Measurements from ENCODE around the gene RDH11.
"Not testable (repeated sequence)": the region's sequence is repeated elsewhere in the genome, so short reads cannot be mapped to it uniquely, and the experiment has no call there.

Gene RDH11

GRCh38 chr14:67704484-67705089, 9.0 kb upstream of the RDH11 start:
- DNase-seq (ENCODE audit: low read depth) = no peak

- no peak for DNase-seq (ENCODE audit: low read depth)
These were observed 8.4 kb upstream of the RDH11 start for GRCh38 chr14:67703997-67704396.

DNA sequence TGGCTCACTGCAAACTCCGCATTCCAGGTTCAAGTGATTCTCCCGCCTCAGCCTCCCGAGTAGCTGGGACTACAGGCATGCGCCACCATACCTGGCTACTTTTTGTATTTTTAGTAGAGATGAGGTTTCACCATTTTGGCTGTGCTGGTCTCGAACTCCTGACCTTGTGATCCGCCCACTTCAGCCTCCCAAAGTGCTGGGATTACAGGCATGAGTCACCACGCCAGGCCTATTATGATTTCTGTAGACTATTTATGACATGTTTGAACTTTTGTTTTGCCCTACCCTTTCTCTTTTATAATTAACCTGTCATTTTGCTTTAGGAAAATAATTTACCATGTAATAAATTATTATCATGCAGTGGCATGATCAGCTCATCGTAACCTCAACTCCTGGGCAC, 5.9 kb upstream of the RDH11 start, which contains the start of gene RDH12:
RDH12 (plus strand) TSS at position 395 of the 400 bp plus-strand sequence. CDS start 20,757 bp downstream, outside the sequence.
- DNase-seq (ENCODE audit: low read depth) = not testable (repeated sequence)

GRCh38 chr14:67698179-67698578, 2.6 kb upstream of the RDH11 start:
- DNase-seq (ENCODE audit: low read depth) = no peak

DNA sequence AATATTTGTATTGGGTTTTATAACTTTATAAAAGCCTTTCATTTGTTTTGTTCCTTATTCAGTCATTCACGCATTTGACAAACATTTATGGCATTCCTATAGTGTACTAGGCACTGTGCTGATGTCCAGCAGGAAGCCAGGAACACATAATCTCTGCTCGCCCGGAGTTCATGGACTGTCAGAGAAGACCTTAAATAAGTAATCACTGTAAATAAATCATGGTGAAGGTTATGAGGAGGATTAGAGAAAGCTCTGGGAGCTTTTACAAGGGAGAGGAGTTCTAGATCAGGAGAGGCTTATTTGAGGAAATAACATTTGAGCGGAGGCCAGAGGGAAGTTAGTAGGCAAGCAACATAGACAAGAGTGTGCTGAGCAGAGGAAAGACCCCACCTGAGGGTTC, 1.4 kb upstream of the RDH11 start:
- DNase-seq (ENCODE audit: low read depth) = no peak

DNA sequence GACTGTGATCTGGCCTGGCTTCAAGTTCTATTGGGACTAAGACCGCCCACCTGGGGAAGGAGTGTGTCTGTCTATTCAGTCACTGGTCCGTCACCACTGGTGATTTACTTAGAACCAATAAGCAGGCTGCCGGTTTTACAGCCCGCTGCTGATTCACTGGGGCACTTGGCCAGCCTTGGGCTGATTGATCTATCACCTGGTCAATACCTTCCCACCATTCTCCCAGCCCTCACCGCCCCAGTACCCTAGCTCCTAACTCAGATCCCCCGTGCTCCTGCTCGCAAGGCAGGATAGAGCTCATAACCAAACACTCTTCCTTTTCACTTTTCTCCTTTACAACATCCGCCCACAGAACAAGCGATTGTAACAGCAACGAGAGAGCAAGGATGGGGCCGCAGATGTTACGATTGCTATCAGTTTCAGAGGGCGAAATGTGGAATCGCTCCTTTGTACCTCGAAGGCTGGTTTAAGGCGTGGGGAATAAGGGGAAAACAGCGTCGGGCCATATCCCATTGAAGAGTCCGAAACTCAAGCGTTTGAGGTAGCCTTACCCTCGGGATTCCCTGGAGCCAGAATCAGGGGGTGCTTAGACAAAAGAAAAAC, 672 bp downstream of the RDH11 start:
- peak; percentile 55 for DNase-seq (ENCODE audit: low read depth)

- DNase-seq (ENCODE audit: low read depth) = no peak
These were observed 5.6 kb downstream of the RDH11 start for GRCh38 chr14:67690011-67690410.

DNA sequence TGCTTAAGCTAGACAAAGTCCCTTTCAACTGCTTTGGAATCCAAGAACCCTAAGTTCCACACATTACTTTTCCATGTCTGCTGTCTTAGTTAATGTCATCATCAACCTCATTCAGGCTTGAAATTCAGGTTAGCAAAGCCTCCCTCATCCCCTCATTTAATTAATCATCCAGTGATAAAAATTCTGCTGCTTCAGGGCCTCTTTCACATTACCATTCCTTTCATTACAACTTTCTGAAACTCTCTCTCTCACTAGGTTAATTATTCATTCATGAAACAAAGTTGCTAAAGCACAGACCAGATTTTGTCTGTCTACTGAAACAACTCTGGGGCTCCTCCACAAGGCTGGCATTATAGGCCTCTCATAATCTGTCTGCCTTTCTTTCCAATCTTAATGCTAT, 11.7 kb downstream of the RDH11 start:
- no peak for DNase-seq (ENCODE audit: low read depth)

GRCh38 chr14:67680941-67681340, 14.6 kb downstream of the RDH11 start:
- no peak for DNase-seq (ENCODE audit: low read depth)

GRCh38 chr14:67680121-67680602, 15.4 kb downstream of the RDH11 start:
- no peak for DNase-seq (ENCODE audit: low read depth)

DNA sequence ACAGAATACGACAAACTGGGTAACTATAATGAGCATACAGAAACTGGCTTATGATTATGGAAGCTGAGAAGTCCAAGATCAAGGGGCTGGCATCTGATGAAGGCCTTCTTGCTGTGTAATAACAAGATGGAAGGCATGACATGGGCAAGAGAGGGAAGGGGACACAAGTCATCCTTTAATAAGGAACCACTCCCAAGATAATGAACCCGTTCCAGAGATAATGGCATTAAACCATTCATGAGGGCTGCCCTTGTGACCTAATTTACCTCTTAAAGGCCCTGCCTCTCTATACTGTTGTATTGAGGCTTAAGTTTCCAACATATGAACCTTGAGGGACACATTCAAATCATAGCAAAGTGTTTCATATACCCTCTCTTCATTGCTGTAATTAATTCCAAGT, 16.6 kb downstream of the RDH11 start:
- DNase-seq (ENCODE audit: low read depth) = no peak

- no peak for DNase-seq (ENCODE audit: low read depth)
These were observed 20.4 kb downstream of the RDH11 start for GRCh38 chr14:67675219-67675582.

- peak; percentile 65 for DNase-seq (ENCODE audit: low read depth)
These were observed 20.9 kb downstream of the RDH11 start, which contains the start of gene VTI1B for GRCh38 chr14:67674480-67675218. TSS of gene VTI1B (minus strand) at chr14:67674632. CDS start at chr14:67674489, 143 bp downstream.

- DNase-seq (ENCODE audit: low read depth) = peak; percentile 31
These were observed 21.5 kb downstream of the RDH11 start for GRCh38 chr14:67674139-67674479.

GRCh38 chr14:67673451-67673850, 22.1 kb downstream of the RDH11 start:
- no peak for DNase-seq (ENCODE audit: low read depth)

DNA sequence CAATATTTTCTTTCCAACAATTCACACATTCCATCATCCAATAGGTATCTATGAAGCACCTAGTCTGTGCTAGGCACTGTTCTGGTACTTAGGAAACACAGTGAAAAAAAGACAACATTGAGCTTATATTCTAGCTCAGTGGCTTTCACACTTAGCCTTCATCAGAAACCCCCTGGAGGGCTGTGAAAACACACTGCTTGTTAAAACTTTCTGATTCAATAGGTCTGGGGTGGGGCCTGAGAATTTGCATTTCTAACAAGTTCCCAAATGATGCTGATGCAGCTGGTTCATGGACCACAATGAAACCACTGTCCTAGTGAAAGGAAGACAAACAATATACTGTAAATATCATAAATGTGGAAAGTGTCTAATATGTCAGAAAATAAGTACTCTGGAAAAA, 27.0 kb downstream of the RDH11 start:
- no peak for DNase-seq (ENCODE audit: low read depth)

GRCh38 chr14:67666750-67667449, 28.7 kb downstream of the RDH11 start:
- DNase-seq (ENCODE audit: low read depth) = no peak

- DNase-seq (ENCODE audit: low read depth) = no peak
These were observed 29.7 kb downstream of the RDH11 start for GRCh38 chr14:67665868-67666267.

GRCh38 chr14:67663633-67664032, 31.9 kb downstream of the RDH11 start:
- DNase-seq (ENCODE audit: low read depth) = no peak

DNA sequence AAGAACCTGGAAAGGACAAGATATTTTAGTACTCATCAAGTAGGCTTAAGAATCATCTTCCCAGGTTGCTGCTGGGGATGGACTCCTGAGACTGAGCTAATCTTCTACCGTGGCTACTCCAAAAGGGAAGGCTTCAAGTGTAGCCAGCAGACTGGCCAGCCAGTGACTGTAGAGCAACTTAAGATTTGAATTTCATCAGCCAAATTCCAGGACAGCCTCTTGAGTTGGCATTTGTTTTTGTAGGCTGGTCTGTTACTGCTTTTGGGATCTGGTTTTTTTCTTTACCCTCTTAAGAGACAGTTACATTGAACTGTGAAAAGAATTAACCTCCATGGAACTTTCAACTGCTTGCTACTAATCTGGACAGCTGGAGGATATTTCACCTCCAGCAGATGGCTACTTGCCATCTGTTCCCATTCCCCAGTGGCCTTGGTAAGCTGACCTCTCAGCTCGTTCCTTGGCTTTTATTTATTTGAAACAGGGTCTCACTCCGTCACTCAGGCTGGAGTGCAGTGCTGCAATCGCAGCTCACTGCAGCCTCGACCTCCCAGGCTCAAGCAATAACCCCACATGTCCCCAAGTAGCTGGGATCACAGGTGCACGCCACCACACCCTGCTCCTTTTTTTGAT, 41.8 kb downstream of the RDH11 start:
- no peak for DNase-seq (ENCODE audit: low read depth)

GRCh38 chr14:67652189-67652588, 43.4 kb downstream of the RDH11 start:
- DNase-seq (ENCODE audit: low read depth) = no peak

- DNase-seq (ENCODE audit: low read depth) = no peak
These were observed 44.9 kb downstream of the RDH11 start for GRCh38 chr14:67650694-67651093.
